Keratinocyte (primary cell): ENCODE measurements around the gene CHRM1. TPM values are rescaled to one million over a fixed set of nuclear protein-coding genes. Genes with fewer than 3 reads are reported as not detected.

Experiments
- DNase-seq: peaks from one replicate; pipeline ENCODE4 v3.0.0-alpha.2; 2011; ENCODE audit warnings: low read depth, missing footprints, low spot score
- FAIRE-seq: peaks from 2 replicates; lab custom pipeline; 2011; peaks lifted over from hg19 to GRCh38; lab: Jason Lieb, UNC
- H2AFZ ChIP-seq: 2 replicates; pipeline ENCODE4 v1.6.0; 2012; ENCODE audit warnings: low read length, control low read depth, inconsistent platforms; ENCODE audit not compliant: control insufficient read depth
- H3K27ac ChIP-seq: 2 replicates; pipeline ENCODE4 v1.5.1; 2011; ENCODE audit warnings: low read length; ENCODE audit not compliant: control insufficient read depth, insufficient read depth
- H3K27me3 ChIP-seq: 3 replicates; pipeline ENCODE4 v1.6.0; 2011; ENCODE audit warnings: low read length; ENCODE audit not compliant: control insufficient read depth, insufficient read depth; ENCODE audit errors: extremely low read depth
- H3K36me3 ChIP-seq, 2 experiments: 2 replicates in 1 of 2; 3 replicates in 1 of 2; pipeline ENCODE4 v1.5.1; 2011; ENCODE audit warnings: low read length in 2 of 2, mild to moderate bottlenecking in 1 of 2; ENCODE audit not compliant: control insufficient read depth in 2 of 2, insufficient read depth in 2 of 2; ENCODE audit errors: extremely low read depth in 1 of 2
- H3K4me1 ChIP-seq: 3 replicates; pipeline ENCODE4 v1.5.1; 2011; ENCODE audit warnings: low read length; ENCODE audit not compliant: control insufficient read depth, insufficient read depth; ENCODE audit errors: extremely low read depth
- H3K4me2 ChIP-seq: 3 replicates; pipeline ENCODE4 v1.6.0; 2011; ENCODE audit warnings: low read depth, low read length; ENCODE audit not compliant: control insufficient read depth, insufficient read depth; ENCODE audit errors: extremely low read depth
- H3K4me3 ChIP-seq, 3 experiments: fragments of 200-600 bp in 1 of 3; sonication (generic) in 1 of 3; 2 replicates in 2 of 3; 3 replicates in 1 of 3; pipeline ENCODE4 v1.5.1; 2011 to 2016; ENCODE audit warnings: low read length in 3 of 3, mild to moderate bottlenecking in 3 of 3, control low read depth in 2 of 3, inconsistent platforms in 1 of 3, low read depth in 1 of 3, mixed read lengths in 1 of 3, mixed run types in 1 of 3, moderate library complexity in 1 of 3; ENCODE audit not compliant: control insufficient read depth in 2 of 3, insufficient read depth in 2 of 3; ENCODE audit errors: extremely low read depth in 1 of 3
- H3K79me2 ChIP-seq: 2 replicates; pipeline ENCODE4 v1.6.0; 2012; ENCODE audit warnings: low read length; ENCODE audit not compliant: control insufficient read depth, insufficient read depth
- H3K9ac ChIP-seq: 3 replicates; pipeline ENCODE4 v1.6.0; 2011; ENCODE audit warnings: low read length; ENCODE audit not compliant: control insufficient read depth, insufficient read depth; ENCODE audit errors: extremely low read depth
- H3K9me1 ChIP-seq: 3 replicates; pipeline ENCODE4 v1.6.0; 2011; ENCODE audit warnings: low read length; ENCODE audit not compliant: control insufficient read depth, insufficient read depth; ENCODE audit errors: extremely low read depth
- H3K9me3 ChIP-seq: 2 replicates; pipeline ENCODE4 v1.5.1; 2012; ENCODE audit warnings: low read depth, low read length; ENCODE audit not compliant: control insufficient read depth
- H4K20me1 ChIP-seq: 3 replicates; pipeline ENCODE4 v1.6.0; 2011; ENCODE audit warnings: low read length; ENCODE audit not compliant: control insufficient read depth, insufficient read depth; ENCODE audit errors: extremely low read depth
- EZH2 ChIP-seq: IDR thresholded peaks from one replicate; pipeline ENCODE4 v1.6.1; 2012; ENCODE audit warnings: inconsistent platforms, mild to moderate bottlenecking, low read length, moderate library complexity
- dilution Hi-C: fragments of 300-500 bp; cut with MboI; formaldehyde crosslinking; loops from one replicate; pipeline ENCODE4 v1.7.0; 2020; ENCODE audit warnings: low sequenced_read_pairs; ENCODE audit not compliant: extremely low pct_ligation_motif_present
- polyA plus RNA-seq, 5 experiments: library from polyadenylated mRNA; depleted of rRNA in 3 of 5; stranded (reverse) in 3 of 5; stranded (forward) in 1 of 5; unstranded in 1 of 5; fragments of >200 nt; gene quantifications; 1 replicate in 1 of 5; 2 replicates in 3 of 5; 3 replicates in 1 of 5; pipeline versions ENCODE4 v1.2.1 to v1.2.3, GENCODE V29; 2011 to 2012; ENCODE audit warnings: missing spikeins in 2 of 5, low read depth in 1 of 5, low replicate concordance in 1 of 5
- TF ChIP-seq, protein P1 (sequence below), 3 experiments: IDR thresholded peaks in 1 of 3; conservative IDR thresholded peaks in 1 of 3; optimal IDR thresholded peaks in 1 of 3; 2 replicates in 2 of 3; 3 replicates in 1 of 3; pipeline versions ENCODE3 to v1.5.1; 2011; ENCODE audit warnings: low read length in 3 of 3, mild to moderate bottlenecking in 3 of 3, moderate library complexity in 2 of 3, control low read depth in 1 of 3, inconsistent platforms in 1 of 3; ENCODE audit not compliant: insufficient read depth in 2 of 3; ENCODE audit errors: extremely low read depth in 1 of 3

Gene CHRM1
- polyA plus RNA-seq, 1 donor (not counting 4 experiments of a cell fraction or from before 2014, with no cell fraction given), result not detected

DNA sequence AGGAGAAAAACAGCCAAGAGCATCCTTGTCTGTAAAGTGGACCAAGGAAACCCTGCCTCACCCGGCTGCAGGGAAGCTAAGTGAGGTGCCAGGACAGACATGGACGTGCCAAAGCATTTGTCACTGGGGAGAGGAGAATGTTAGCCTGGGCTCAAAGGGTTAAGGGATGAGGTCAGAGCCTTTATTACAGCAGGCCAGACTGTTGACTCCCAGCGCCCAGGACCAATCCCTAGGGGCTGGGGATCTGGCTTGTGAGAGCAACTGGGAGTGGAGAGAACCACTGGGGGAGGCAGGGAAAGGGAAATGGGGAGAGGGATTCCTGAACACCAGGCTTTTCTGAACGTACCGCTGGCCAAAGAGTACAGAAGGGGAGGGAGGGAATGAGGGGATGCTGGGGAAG is 2.6 kb downstream of the CHRM1 start:
- no peaks in the 10 kb centered on the region for H4K20me1 ChIP-seq
- H3K4me3 ChIP-seq, result no peak overlapping the region
- H2AFZ ChIP-seq, result no peak overlapping the region
- H3K27me3 ChIP-seq, result peaks cover 40% of the 10 kb centered on the region
- no peak for TF ChIP-seq EZH2
- TF ChIP-seq, protein P1, sequence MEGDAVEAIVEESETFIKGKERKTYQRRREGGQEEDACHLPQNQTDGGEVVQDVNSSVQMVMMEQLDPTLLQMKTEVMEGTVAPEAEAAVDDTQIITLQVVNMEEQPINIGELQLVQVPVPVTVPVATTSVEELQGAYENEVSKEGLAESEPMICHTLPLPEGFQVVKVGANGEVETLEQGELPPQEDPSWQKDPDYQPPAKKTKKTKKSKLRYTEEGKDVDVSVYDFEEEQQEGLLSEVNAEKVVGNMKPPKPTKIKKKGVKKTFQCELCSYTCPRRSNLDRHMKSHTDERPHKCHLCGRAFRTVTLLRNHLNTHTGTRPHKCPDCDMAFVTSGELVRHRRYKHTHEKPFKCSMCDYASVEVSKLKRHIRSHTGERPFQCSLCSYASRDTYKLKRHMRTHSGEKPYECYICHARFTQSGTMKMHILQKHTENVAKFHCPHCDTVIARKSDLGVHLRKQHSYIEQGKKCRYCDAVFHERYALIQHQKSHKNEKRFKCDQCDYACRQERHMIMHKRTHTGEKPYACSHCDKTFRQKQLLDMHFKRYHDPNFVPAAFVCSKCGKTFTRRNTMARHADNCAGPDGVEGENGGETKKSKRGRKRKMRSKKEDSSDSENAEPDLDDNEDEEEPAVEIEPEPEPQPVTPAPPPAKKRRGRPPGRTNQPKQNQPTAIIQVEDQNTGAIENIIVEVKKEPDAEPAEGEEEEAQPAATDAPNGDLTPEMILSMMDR (optimal IDR thresholded peaks at IDR 0.05 in 1 of 3, IDR thresholded peaks at IDR 0.05 in 1 of 3, conservative IDR thresholded peaks at IDR 0.05 in 1 of 3; ENCODE audit: extremely low read depth in 1 of 3, insufficient read depth in 2 of 3, low read length in 3 of 3), result no peak
- no peak for DNase-seq
- H3K36me3 ChIP-seq, result no peaks in the 10 kb centered on the region
- dilution Hi-C loops, result no loop called here
- H3K27ac ChIP-seq, result no peak overlapping the region
- no peak for FAIRE-seq
- no peaks in the 10 kb centered on the region for H3K9me3 ChIP-seq
- H3K4me2 ChIP-seq, result no peak overlapping the region
- H3K9me1 ChIP-seq, result no peaks in the 10 kb centered on the region
- H3K9ac ChIP-seq, result no peak overlapping the region
- no peaks in the 10 kb centered on the region for H3K79me2 ChIP-seq
- H3K4me1 ChIP-seq, result peaks cover 13% of the 10 kb centered on the region

DNA sequence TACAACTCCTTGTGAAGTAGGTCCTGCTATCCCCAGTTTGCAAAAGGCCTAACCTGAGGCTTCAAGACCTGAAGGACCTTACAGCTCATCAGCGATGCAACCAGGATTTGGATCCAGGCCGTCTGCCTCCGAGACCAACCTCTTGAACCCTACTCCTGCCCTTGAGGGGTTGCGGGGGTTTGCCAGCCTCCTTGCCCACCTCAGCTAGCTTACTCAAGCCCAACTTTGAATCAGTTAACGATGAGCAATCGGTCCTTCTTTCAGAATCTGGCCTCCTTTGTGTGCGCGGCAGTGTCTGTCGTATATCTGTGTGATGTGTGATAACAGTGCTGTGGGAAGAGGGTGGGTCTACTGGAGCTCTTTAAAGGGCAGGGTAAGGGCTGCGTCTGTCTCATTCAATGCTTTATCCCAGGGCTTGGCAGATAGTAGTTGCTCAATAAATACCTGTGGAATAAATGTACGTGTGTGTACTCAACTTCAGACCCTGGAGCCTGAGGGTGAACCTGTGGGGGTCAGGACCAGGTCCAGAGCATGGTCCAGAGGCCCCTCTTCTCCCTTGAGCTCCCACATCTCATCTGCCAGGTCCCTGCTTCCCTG is 3.2 kb downstream of the CHRM1 start:
- Histone ChIP-seq H3K4me3 (no peak overlapping the region), H4K20me1 (no peaks in the 10 kb centered on the region), H3K9me1 (no peaks in the 10 kb centered on the region), H3K9ac (no peak overlapping the region), H3K27me3 (peaks cover 34% of the 10 kb centered on the region), H3K27ac (no peak overlapping the region), H3K79me2 (no peaks in the 10 kb centered on the region), H3K4me1 (peaks cover 12% of the 10 kb centered on the region), H2AFZ (no peak overlapping the region), H3K36me3 (no peaks in the 10 kb centered on the region), H3K4me2 (no peak overlapping the region), H3K9me3 (no peaks in the 10 kb centered on the region)
- TF ChIP-seq, protein P1 (optimal IDR thresholded peaks at IDR 0.05 in 1 of 3, IDR thresholded peaks at IDR 0.05 in 1 of 3, conservative IDR thresholded peaks at IDR 0.05 in 1 of 3; ENCODE audit: extremely low read depth in 1 of 3, insufficient read depth in 2 of 3, low read length in 3 of 3), result no peak
- TF ChIP-seq EZH2, result no peak
- dilution Hi-C loops, result no loop called here
- FAIRE-seq (no peak), DNase-seq (no peak)
